Stimulated activated CD4-positive, alpha-beta T cell treated with anti-CD3 and anti-CD28 coated beads, TNF-alpha, amount 100 ng/mL, for 4 hours (primary cell): ENCODE results near the gene CORT.
"Not testable (repeated sequence)": the region's sequence is repeated elsewhere in the genome, so short reads cannot be mapped to it uniquely, and the experiment has no call there.

Source experiments
- DNase-seq, 3 experiments: peaks; one replicate each; pipeline ENCODE4 v3.0.0-alpha.2; 2020; ENCODE audit warnings: low read depth in 3 of 3

CORT gene

GRCh38 chr1:10449751-10450150 is at the start of gene CORT:
CORT (plus strand) TSS chr1:10450031; CDS start chr1:10450224, 193 bp downstream.
- no peak for DNase-seq

GRCh38 chr1:10401281-10401680 is 48.5 kb upstream of the CORT start:
- DNase-seq = no peak

- no peak for DNase-seq
Observed at GRCh38 chr1:10402729-10403274, 47.0 kb upstream of the CORT start.

DNA sequence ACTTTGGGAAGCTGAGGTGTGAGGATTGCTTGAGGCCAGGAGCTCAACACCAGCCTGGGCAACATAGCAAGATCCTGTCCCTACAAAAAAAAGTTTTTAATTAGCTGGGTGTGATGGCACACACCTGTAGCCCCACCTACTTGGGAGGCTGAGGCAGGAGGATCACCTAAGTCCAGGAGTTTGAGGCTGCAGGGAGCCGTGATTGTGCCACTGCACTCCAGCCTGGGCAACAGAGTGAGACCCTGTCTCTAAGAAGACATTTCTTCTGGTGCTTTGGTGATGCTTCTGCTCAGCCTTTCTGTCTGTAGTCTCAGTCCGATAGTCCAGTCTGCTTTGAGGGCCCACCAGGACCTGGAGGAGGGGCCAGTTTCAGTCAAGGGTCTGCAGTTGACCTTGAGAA is 42.6 kb upstream of the CORT start:
- DNase-seq = no peak

DNA sequence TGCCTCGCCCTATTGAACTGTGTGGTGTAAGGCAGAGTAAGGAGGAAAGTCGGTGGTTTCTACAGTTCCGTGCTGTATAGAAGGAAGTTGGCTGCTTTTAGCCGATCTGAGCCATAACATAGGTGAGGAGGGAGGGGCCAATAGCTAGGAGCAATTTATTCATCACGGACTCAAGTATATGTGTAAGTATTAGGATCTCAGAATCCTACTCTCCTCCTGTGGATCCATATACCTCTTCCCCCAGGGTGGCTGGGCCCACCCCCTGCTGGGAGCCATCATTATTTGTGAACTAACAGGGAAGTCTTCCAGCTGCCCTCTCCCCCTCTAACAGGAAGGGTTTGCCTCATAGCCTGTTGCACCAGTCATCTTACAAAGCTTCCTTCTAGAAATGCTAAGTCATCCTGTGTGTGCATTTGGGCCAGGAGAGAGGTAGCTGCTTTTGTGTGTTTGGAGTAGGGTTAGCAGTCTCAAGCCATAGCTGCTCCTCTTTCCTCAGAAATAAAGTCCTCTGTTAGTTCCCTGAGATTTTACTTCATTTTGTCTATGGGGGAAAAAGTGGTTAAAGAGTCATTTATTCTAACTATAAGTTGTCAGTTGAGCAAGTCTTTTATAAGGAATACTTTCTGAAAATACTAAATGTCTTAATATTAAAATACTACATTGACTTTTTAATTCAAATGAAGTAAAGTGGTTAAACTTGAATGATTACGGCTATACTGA is 34.5 kb upstream of the CORT start:
- no peak for DNase-seq

DNA sequence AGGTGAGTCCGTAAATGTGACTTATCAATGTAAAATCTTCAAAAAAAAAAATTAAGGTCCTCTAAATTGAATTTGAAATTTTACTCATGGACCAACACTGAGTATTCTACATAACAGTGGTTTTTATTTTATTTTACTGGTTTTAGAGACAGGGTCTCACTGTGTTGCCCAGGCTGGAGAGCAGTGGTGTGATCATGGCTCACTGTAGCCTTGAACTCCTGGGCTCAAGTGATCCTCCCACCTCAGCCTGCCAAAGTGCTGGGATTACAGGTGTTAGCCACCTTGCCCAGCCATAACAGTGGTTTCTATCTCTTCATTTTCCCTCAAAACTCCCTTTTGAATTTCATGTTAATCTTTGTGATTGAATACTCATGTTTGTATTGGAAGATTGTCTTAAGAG is 33.9 kb upstream of the CORT start:
- not testable (repeated sequence) for DNase-seq

DNA sequence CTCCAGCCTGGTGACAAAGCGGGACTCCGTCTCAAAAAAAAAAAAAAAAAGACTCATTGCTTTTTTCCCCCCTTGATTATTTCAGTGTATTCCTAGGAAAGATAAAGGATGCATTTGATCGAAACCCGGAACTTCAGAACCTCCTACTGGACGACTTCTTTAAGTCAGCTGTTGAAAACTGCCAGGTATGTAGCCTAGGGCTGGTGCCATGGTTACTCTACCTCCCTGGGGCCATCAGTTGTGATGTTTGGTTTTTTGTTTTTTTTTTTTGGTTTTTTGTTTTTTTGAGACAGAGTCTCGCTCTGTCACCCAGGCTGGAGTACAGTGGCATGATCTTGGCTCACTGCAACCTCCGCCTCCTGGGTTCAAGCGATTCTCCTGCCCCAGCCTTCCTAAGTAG is 31.1 kb upstream of the CORT start:
- not testable (repeated sequence) for DNase-seq

DNA sequence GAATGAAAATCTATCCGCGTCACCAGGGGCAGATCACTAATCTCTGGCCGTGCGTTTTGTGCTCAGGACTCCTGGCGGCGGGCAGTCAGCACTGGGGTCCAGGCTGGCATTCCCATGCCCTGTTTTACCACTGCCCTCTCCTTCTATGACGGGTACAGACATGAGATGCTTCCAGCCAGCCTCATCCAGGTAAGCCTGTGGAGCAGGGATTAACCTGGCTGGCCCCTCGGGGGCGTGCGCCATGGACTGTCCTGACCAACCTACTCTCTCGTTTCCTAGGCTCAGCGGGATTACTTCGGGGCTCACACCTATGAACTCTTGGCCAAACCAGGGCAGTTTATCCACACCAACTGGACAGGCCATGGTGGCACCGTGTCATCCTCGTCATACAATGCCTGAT is 30.5 kb upstream of the CORT start:
- DNase-seq = no peak

DNA sequence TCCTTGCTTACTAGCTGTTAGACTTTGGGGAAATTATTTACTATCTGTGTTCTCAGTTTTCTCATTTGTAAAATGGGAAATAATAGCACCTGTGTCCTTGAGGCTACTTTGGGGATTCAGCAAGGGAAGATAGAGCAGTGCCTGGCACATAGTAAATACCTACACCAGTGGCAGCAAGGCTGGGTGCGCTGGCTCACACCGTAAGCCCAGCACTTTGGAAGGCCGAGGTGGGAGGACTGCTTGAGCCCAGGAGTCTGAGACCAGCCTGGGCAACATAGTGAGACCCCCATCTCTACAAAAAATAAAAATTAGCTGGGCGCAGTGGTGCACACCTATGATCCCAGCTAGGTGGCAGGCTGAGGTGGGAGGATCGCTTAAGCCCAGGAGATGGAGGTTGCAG is 28.2 kb upstream of the CORT start:
- DNase-seq = no peak

GRCh38 chr1:10424034-10424433 is 25.8 kb upstream of the CORT start:
- no peak for DNase-seq

- no peak for DNase-seq
Observed at GRCh38 chr1:10424651-10425050, 25.2 kb upstream of the CORT start.

- not testable (repeated sequence) for DNase-seq
Observed at GRCh38 chr1:10425826-10426534, 23.9 kb upstream of the CORT start.

- not testable (repeated sequence) for DNase-seq
Observed at GRCh38 chr1:10426535-10426848, 23.3 kb upstream of the CORT start.

- DNase-seq = no peak
Observed at GRCh38 chr1:10428984-10429383, 20.8 kb upstream of the CORT start.

DNA sequence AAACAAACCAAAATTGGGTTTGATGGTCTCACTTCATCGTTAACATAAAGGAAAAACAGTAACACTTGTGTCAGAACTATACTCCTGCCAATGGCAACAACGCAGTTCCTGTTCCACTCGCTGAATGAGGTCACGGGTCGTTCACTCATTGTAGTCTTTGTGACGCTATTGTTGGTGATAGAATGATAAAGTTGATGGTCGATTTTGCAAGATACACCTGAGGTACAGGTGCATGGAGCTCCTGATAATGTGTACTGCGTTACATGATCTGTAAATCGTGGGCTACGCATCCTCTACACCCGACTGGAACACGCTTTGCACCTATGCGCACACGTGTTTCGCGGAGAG is 20.0 kb upstream of the CORT start:
- no peak for DNase-seq

GRCh38 chr1:10430216-10431069 is 19.4 kb upstream of the CORT start, which contains the start of gene CENPS:
CENPS (plus strand) TSS chr1:10430433; CDS start chr1:10430518, 85 bp downstream.
- DNase-seq = peak; percentile 80 to 97 (median 87)

DNA sequence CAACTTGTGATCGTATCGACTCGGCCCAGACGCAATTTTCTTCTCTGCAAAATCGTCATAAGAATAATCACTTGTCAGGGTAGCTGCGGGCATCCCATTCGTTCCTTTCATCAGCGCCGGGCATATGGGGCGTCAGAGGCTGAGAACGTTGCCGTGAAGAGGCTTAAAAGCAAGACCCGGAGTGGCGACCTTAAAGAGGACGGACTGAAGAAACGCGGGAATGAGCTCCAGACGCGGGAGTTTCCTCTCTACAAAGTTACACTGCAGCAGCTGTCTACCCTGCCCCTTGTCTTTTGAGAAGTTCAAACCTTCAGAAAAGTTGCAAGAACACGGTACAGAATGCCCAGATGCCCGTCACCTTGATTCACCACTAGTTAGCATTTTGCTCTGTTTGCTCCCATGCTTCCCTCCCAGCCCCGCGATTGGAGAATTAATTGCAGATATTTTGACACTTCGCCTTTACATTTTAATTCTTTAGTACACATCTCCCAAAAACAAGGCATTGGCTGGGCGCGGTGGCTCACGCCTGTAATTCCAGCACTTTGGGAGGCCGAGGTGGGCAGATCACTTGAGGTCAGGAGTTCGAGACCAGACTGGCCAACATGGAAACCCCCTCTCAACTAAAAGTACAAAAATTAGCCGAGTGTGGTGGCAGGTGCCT is 18.6 kb upstream of the CORT start:
- DNase-seq = no peak

- no peak for DNase-seq
Observed at GRCh38 chr1:10432910-10433700, 16.7 kb upstream of the CORT start.

- no peak for DNase-seq
Observed at GRCh38 chr1:10433790-10434189, 16.0 kb upstream of the CORT start.

DNA sequence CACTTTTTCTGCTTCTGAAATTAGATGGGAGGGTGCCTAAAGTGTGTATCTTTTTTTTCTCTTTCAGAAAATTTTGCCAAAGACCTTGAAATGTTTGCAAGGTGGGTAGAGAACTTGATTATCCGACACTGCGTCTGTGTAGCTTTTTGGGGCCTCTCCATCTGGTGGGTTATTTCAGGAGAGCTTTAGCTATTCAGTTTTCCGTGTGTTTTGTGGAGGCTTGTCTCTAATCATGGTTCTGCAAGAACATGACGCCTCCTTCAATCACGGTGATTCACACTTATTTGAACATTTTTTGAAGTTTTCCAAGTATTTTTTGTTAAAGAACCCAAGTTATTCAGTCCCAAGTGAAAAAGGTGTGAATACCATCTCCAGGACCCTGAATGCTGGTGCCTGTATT is 15.2 kb upstream of the CORT start:
- DNase-seq = no peak

- DNase-seq = no peak
Observed at GRCh38 chr1:10437052-10437451, 12.8 kb upstream of the CORT start.
